ENCODE results near the gene OMD. TPM values are rescaled to one million over a fixed set of nuclear protein-coding genes. Genes with fewer than 3 reads are reported as not detected.
A peak's percentile ranks its signal among the peaks of the same experiment; 100 is the strongest.

The OMD gene
- total and polyA plus RNA-seq, 2 experiments from 2014 or later: not detected

GRCh38 chr9:92404042-92404836 lies 20.0 kb downstream of the OMD start, which contains the start of gene OGN:
TSS of gene OGN (minus strand) at chr9:92404578. CDS start at chr9:92403407, 1,171 bp downstream.
- H3K27ac ChIP-seq: no peak within 1 kb of the TSS

GRCh38 chr9:92402826-92403745 lies 21.2 kb downstream of the OMD start:
- DNase-seq (ENCODE audit: low read depth in 1 of 2, low spot score in 1 of 2): no peak
- Histone ChIP-seq H3K4me1 (ENCODE audit: low read depth) (no peaks in the 10 kb centered on the region), H3K4me3 (no peak overlapping the region), H3K9me3 (ENCODE audit: low read depth) (no peaks in the 10 kb centered on the region), H3K36me3 (no peaks in the 10 kb centered on the region), H3K27ac (no peak overlapping the region), H3K27me3 (no peaks in the 10 kb centered on the region)
- no peak for TF ChIP-seq CTCF (IDR thresholded peaks at IDR 0.05; ENCODE audit: low read depth, low read length)

More at GRCh38 chr9:92404042-92404836, 20.0 kb downstream of the OMD start, which contains the start of gene OGN:
- no peak for TF ChIP-seq CTCF (IDR thresholded peaks at IDR 0.05; ENCODE audit: low read depth, low read length)
- peak in 1 of 2 donors; percentile 53 for DNase-seq (ENCODE audit: low read depth in 1 of 2, low spot score in 1 of 2)
- H3K27me3 ChIP-seq: no peaks in the 10 kb centered on the region
- H3K4me3 ChIP-seq: no peak within 1 kb of the TSS
- no peaks in the 10 kb centered on the region for H3K4me1 ChIP-seq (ENCODE audit: low read depth)
- H3K9me3 ChIP-seq (ENCODE audit: low read depth): no peaks in the 10 kb centered on the region
- no peaks in the 10 kb centered on the region for H3K36me3 ChIP-seq

DNA sequence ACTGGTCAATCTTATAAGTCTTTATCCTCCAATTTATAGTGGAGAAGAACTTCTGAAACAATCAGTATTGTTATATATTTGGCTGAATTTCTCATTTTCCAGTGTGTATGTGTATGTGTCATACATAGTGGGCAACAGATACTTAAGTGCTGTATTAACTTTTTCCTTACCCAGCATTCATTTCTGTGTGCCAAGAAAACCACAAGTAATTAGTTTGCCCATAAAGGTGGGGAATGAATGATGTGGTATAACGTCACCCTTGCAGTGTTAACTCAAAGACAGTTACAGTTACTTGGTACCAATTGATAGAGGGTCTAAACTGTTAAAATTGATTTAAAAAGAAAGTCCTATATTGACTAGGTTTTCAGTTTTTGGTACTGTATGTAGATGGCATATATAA lies 21.9 kb downstream of the OMD start:
- Histone ChIP-seq H3K27ac (no peak overlapping the region), H3K4me3 (no peak overlapping the region), H3K4me1 (ENCODE audit: low read depth) (no peaks in the 10 kb centered on the region), H3K36me3 (no peaks in the 10 kb centered on the region), H3K27me3 (no peaks in the 10 kb centered on the region), H3K9me3 (ENCODE audit: low read depth) (no peaks in the 10 kb centered on the region)
- no peak for TF ChIP-seq CTCF (IDR thresholded peaks at IDR 0.05; ENCODE audit: low read depth, low read length)
- no peak for DNase-seq (ENCODE audit: low read depth in 1 of 2, low spot score in 1 of 2)

GRCh38 chr9:92397853-92398252 lies 26.4 kb downstream of the OMD start:
- Histone ChIP-seq H3K4me1 (ENCODE audit: low read depth) (no peaks in the 10 kb centered on the region), H3K36me3 (no peaks in the 10 kb centered on the region), H3K4me3 (no peak overlapping the region), H3K27ac (no peak overlapping the region), H3K27me3 (no peaks in the 10 kb centered on the region), H3K9me3 (ENCODE audit: low read depth) (no peaks in the 10 kb centered on the region)
- no peak for TF ChIP-seq CTCF (IDR thresholded peaks at IDR 0.05; ENCODE audit: low read depth, low read length)
- no peak for DNase-seq (ENCODE audit: low read depth in 1 of 2, low spot score in 1 of 2)

GRCh38 chr9:92395617-92396016 lies 28.7 kb downstream of the OMD start:
- DNase-seq (ENCODE audit: low read depth in 1 of 2, low spot score in 1 of 2): no peak
- H3K4me3 ChIP-seq: no peak overlapping the region
- H3K9me3 ChIP-seq (ENCODE audit: low read depth): no peaks in the 10 kb centered on the region
- H3K27ac ChIP-seq: no peak overlapping the region
- TF ChIP-seq CTCF (IDR thresholded peaks at IDR 0.05; ENCODE audit: low read depth, low read length): no peak
- H3K36me3 ChIP-seq: no peaks in the 10 kb centered on the region
- H3K4me1 ChIP-seq (ENCODE audit: low read depth): no peaks in the 10 kb centered on the region
- no peaks in the 10 kb centered on the region for H3K27me3 ChIP-seq
